Activated CD8-positive, alpha-beta memory T cell treated with anti-CD3 and anti-CD28 coated beads, Interleukin-2, amount 10 ng/mL, durations not matched to agents 7 days and 5 days (primary cell): ENCODE measurements around the gene MINPP1. TPM values are rescaled to one million over a fixed set of nuclear protein-coding genes. Genes with fewer than 3 reads are reported as not detected.
"Not testable (repeated sequence)": the region's sequence is repeated elsewhere in the genome, so short reads cannot be mapped to it uniquely, and the experiment has no call there.

Experiments
- ATAC-seq: fragments of 150-1000 bp; cut with Tn5 transposase; one replicate; pipeline ENCODE4 v1.10.0; 2021; ENCODE audit warnings: moderate library complexity
- CTCF ChIA-PET: fragments of 350-600 bp; sonication (Branson Sonifier 250); formaldehyde crosslinking; loops from one replicate; lab custom pipeline; 2021; ENCODE audit warnings: antibody characterized with exemption; lab: Charles Lee
- DNase-seq: peaks from one replicate; pipeline ENCODE4 v3.0.0-alpha.2; 2020
- H3K27ac Mint-ChIP-seq: one replicate; pipeline ENCODE4 v1.8.0; 2021; ENCODE audit warnings: mild to moderate bottlenecking, mixed read lengths
- H3K27me3 Mint-ChIP-seq: one replicate; pipeline ENCODE4 v1.8.0; 2021; ENCODE audit warnings: mixed read lengths
- H3K36me3 Mint-ChIP-seq: one replicate; pipeline ENCODE4 v1.8.0; 2021; ENCODE audit warnings: mild to moderate bottlenecking, mixed read lengths
- H3K4me1 Mint-ChIP-seq: one replicate; pipeline ENCODE4 v1.8.0; 2021; ENCODE audit warnings: mixed read lengths
- H3K4me3 Mint-ChIP-seq: one replicate; pipeline ENCODE4 v1.8.0; 2021; ENCODE audit warnings: mild to moderate bottlenecking, moderate library complexity, mixed read lengths
- H3K9me3 Mint-ChIP-seq: one replicate; pipeline ENCODE4 v1.8.0; 2022; ENCODE audit warnings: low read depth, mixed read lengths
- microRNA-seq: library from miRNA; unstranded; fragments of <30 nt; microRNA quantifications from one replicate; pipeline ENCODE4 v1.2.0, GENCODE V29; 2022
- total RNA-seq, 2 experiments: library from RNA; stranded (reverse); gene quantifications; one replicate each; pipeline ENCODE4 v1.2.3, GENCODE V29; 2021

Gene MINPP1
- total RNA-seq, 2 experiments from 2014 or later, result 8.0 to 12.1 TPM

DNA sequence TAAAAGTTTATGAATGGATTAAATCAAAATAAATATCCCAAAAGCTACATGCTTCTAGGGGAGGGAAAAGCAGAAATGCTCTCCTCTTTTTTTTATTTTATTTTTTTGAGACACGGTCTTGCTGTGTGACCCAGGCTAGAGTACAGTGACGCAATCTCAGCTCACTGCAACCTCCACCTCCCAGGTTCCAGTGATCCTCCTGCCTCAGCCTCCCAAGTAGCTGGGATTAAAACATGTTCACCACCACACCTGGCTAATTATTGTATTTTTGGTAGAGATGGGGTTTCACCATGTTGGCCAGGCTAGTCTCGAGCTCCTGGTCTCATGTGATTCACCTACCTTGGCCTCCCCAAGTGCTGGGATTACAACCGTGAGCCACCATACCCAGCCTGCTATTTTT is 88.2 kb downstream of the MINPP1 start:
- CTCF ChIA-PET, DNase-seq, H3K27ac Mint-ChIP-seq, H3K9me3 Mint-ChIP-seq, H3K36me3 Mint-ChIP-seq, H3K4me3 Mint-ChIP-seq, H3K4me1 Mint-ChIP-seq, ATAC-seq: not testable (repeated sequence)
- H3K27me3 Mint-ChIP-seq, result peaks cover 30% of the 10 kb centered on the region

DNA sequence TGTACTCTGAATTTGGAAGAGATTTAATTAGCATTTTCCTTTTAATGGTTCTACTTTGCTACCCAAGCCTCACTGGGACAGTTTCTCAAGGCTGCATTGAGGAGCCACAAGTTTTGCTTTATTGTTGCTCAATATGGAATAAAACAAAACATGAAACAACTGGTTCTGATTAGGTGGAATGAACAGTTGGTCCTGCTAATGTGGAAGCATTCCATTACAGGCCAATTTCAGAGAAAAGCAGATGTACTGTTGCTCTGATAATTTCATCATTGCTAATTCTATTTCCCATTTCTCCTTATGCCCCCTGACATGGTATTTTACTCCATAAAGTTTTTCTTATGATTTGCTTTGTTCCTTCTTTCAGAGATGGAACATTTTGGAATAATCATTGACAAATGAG is 89.0 kb downstream of the MINPP1 start:
- ATAC-seq, result no peak
- no peak for DNase-seq
- Mint-ChIP-seq H3K27ac (no peak overlapping the region), H3K4me3 (no peak overlapping the region), H3K4me1 (no peaks in the 10 kb centered on the region), H3K9me3 (no peaks in the 10 kb centered on the region), H3K27me3 (peaks cover 24% of the 10 kb centered on the region), H3K36me3 (no peaks in the 10 kb centered on the region)
- CTCF ChIA-PET, result interaction anchor here (1.5 kb wide), 1 partner anchor 17 kb away, joined by 3 read pairs; no protein-coding TSS in a partner anchor

DNA sequence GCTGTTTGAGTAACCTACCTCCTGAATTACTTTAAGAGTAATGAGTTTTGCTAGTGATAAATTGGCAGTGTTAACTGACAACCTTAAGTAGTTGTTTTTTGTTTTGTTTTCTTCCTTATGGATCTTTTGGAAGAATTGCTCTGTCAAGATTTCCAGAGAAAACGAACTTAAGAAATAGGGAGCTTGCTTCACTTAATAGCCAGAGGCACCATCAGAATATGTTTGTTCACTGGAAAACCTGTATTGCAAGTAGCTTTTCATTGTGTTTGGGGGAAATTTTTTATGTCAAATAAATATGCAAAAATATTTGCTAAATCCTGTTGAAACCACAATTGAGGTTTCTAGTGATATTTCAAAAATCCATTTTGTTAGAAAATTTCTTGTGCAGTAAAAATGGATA is 89.5 kb downstream of the MINPP1 start:
- DNase-seq, result no peak
- no peak for ATAC-seq
- H3K9me3 Mint-ChIP-seq, result no peaks in the 10 kb centered on the region
- H3K4me1 Mint-ChIP-seq, result no peaks in the 10 kb centered on the region
- no peak overlapping the region for H3K4me3 Mint-ChIP-seq
- CTCF ChIA-PET, result interaction anchor here (1.5 kb wide), 1 partner anchor 16 kb away, joined by 3 read pairs; no protein-coding TSS in a partner anchor
- H3K27ac Mint-ChIP-seq, result no peak overlapping the region
- H3K27me3 Mint-ChIP-seq, result peaks cover 22% of the 10 kb centered on the region
- H3K36me3 Mint-ChIP-seq, result no peaks in the 10 kb centered on the region

DNA sequence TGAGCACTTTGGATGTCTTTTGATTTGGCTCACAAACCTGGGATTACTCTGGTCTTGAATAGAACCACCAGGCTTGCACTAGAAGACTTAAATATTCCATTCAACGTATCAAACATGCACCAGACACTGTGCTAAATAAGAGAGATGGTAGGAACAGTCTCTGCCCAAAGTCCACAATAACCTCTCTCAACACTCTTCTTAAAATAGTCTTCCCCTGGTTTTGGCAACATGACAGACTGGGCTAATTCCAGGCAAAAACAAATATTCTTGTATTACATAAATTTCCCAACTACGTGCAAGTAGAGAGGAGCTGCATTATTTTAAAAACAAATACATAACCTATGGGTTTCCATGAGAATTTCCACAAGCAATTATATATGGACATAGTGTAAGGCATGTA is 90.2 kb downstream of the MINPP1 start:
- H3K9me3 Mint-ChIP-seq, result no peaks in the 10 kb centered on the region
- no peaks in the 10 kb centered on the region for H3K36me3 Mint-ChIP-seq
- no peak for DNase-seq
- H3K27me3 Mint-ChIP-seq, result peaks cover 22% of the 10 kb centered on the region
- H3K4me1 Mint-ChIP-seq, result no peaks in the 10 kb centered on the region
- no peak overlapping the region for H3K27ac Mint-ChIP-seq
- no peak for ATAC-seq
- CTCF ChIA-PET, result interaction anchor here (1.5 kb wide), 1 partner anchor 15 kb away, joined by 3 read pairs; no protein-coding TSS in a partner anchor
- no peak overlapping the region for H3K4me3 Mint-ChIP-seq

DNA sequence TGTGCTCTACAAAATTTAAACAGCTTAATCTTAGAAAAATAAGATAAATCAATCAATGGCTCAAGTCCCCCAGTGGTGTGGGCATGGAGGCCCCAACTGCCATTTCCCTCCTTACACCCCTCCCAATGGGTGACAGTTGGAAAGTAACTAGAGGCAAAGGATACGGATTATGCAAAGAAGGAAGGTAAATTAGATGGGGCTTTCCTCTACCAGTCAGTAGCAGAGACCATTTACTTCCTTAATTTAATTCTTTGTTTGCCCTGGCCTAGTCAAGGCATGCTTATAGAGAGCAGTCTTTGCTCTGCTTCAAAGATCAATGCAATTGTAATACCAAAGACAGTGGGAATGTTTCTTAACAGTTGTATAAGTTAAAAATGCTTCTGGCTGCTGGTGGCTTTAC is 91.7 kb downstream of the MINPP1 start:
- Mint-ChIP-seq H3K36me3 (no peaks in the 10 kb centered on the region), H3K4me3 (no peak overlapping the region), H3K27me3 (peaks cover 22% of the 10 kb centered on the region), H3K4me1 (peaks cover under 1% of the 10 kb centered on the region), H3K9me3 (no peaks in the 10 kb centered on the region), H3K27ac (no peak overlapping the region)
- CTCF ChIA-PET, result no interaction called here
- no peak for DNase-seq
- no peak for ATAC-seq

DNA sequence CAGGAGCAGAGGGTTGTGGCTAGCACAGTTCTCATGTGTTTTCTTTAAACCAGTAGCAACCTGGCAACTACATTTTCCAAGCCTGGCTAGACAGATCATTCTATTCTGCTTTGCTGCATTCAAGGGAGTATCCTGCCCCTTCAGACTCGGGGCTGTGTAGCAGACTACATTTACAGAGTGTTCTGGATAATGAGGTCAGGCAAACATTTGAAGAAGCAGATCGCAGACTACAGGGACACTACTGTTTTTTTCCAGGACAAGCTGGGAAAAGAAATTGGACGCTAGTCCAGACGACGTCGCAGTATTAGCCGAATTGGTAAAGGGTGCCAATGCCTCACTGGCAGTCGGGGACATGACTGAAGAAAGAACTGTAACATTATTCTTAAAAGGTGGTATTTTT is 94.0 kb downstream of the MINPP1 start:
- DNase-seq (no peak), ATAC-seq (no peak)
- Mint-ChIP-seq H3K36me3 (no peaks in the 10 kb centered on the region), H3K27me3 (peaks cover 13% of the 10 kb centered on the region), H3K4me3 (no peak overlapping the region), H3K27ac (no peak overlapping the region), H3K4me1 (peaks cover 9% of the 10 kb centered on the region), H3K9me3 (no peaks in the 10 kb centered on the region)
- CTCF ChIA-PET, result interaction anchor here (1.2 kb wide), 1 partner anchor 16 kb away, joined by 3 read pairs; no protein-coding TSS in a partner anchor

DNA sequence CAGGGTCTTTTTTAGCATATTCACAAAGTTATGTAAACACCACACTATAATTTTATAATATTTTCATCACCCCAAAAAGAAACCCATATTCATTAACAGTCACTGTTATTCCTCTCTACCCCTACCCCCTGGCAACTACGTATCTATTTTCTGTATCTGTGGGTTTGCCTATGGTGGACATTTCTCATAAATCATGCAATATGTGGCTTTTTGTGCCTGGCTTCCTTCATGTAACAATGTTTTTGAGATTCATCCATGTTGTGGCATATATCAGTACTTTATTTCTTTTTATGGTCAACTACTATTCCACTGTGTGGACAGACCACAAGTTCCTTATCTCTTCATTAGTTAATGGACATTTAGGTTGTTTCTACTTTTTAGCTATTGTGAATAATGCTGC is 95.9 kb downstream of the MINPP1 start:
- DNase-seq (no peak), ATAC-seq (no peak)
- H3K9me3 Mint-ChIP-seq, result no peaks in the 10 kb centered on the region
- peaks cover 9% of the 10 kb centered on the region for H3K4me1 Mint-ChIP-seq
- H3K27ac Mint-ChIP-seq, result no peak overlapping the region
- CTCF ChIA-PET, result no interaction called here
- H3K36me3 Mint-ChIP-seq, result no peaks in the 10 kb centered on the region
- H3K4me3 Mint-ChIP-seq, result no peak overlapping the region
- H3K27me3 Mint-ChIP-seq, result peaks cover under 1% of the 10 kb centered on the region

Small RNA genes within 50 kb of the gene (microRNA-seq; reads per million reads assigned to microRNA genes)
- gene MIR4678, result not detected

Other genes starting within 250 kb of the MINPP1 start
- 1 to 10 TPM; 2.3 to 3.0 TPM for gene NUTM2D, start 147.1 kb upstream of the MINPP1 start, total RNA-seq
- under 1 TPM; 0.06 to 0.07 TPM for gene PAPSS2, start 155.0 kb downstream of the MINPP1 start, total RNA-seq